HG02885 (cell line): ENCODE data around the gene PREX1.
"Not testable (repeated sequence)": the region's sequence is repeated elsewhere in the genome, so short reads cannot be mapped to it uniquely, and the experiment has no call there.

Experiments
- ATAC-seq: cut with Tn5 transposase; IDR thresholded peaks from one replicate; pipeline ENCODE4 v1.9.1; 2021; ENCODE audit warnings: mild to moderate bottlenecking; ENCODE audit not compliant: unreplicated experiment, poor library complexity

The PREX1 gene

GRCh38 chr20:48783533-48784272 lies 44.1 kb downstream of the PREX1 start:
- ATAC-seq = no peak

GRCh38 chr20:48782901-48783308 lies 44.9 kb downstream of the PREX1 start:
- no peak for ATAC-seq

- no peak for ATAC-seq
Observed at GRCh38 chr20:48782053-48782452, 45.7 kb downstream of the PREX1 start.

- ATAC-seq = no peak
Observed at GRCh38 chr20:48781634-48782033, 46.2 kb downstream of the PREX1 start.

GRCh38 chr20:48779435-48779834 lies 48.4 kb downstream of the PREX1 start:
- ATAC-seq = no peak

- ATAC-seq = no peak
Observed at GRCh38 chr20:48777821-48778220, 50.0 kb downstream of the PREX1 start.

GRCh38 chr20:48777005-48777404 lies 50.8 kb downstream of the PREX1 start:
- ATAC-seq = no peak

- ATAC-seq = no peak
Observed at GRCh38 chr20:48776306-48776705, 51.5 kb downstream of the PREX1 start.

GRCh38 chr20:48775545-48775944 lies 52.3 kb downstream of the PREX1 start:
- not testable (repeated sequence) for ATAC-seq

- no peak for ATAC-seq
Observed at GRCh38 chr20:48774696-48775095, 53.1 kb downstream of the PREX1 start.

GRCh38 chr20:48773837-48774418 lies 53.9 kb downstream of the PREX1 start:
- ATAC-seq = no peak

- ATAC-seq = no peak
Observed at GRCh38 chr20:48772183-48772976, 55.4 kb downstream of the PREX1 start.

- no peak for ATAC-seq
Observed at GRCh38 chr20:48771542-48771941, 56.3 kb downstream of the PREX1 start.

- no peak for ATAC-seq
Observed at GRCh38 chr20:48770700-48771442, 56.9 kb downstream of the PREX1 start.

- ATAC-seq = peak; percentile 61
Observed at GRCh38 chr20:48769069-48769983, 58.5 kb downstream of the PREX1 start.

GRCh38 chr20:48766961-48767960 lies 60.5 kb downstream of the PREX1 start:
- ATAC-seq = no peak

GRCh38 chr20:48766205-48766604 lies 61.6 kb downstream of the PREX1 start:
- no peak for ATAC-seq

- no peak for ATAC-seq
Observed at GRCh38 chr20:48765359-48765758, 62.4 kb downstream of the PREX1 start.
